Trophoblast cell (in vitro differentiated cells and primary cell): ENCODE results near the gene KRTAP10-12.

Source experiments
- DNase-seq, 2 donors: peaks; one replicate each; pipeline ENCODE4 v3.0.0-alpha.2; 2016
- H2AFZ ChIP-seq: 2 replicates; pipeline ENCODE4 v1.6.1; 2013; ENCODE audit warnings: low read length, moderate library complexity, mild to moderate bottlenecking; ENCODE audit not compliant: insufficient read depth, poor library complexity
- H2AK5ac ChIP-seq: 2 replicates; pipeline ENCODE4 v1.6.1; 2013; ENCODE audit warnings: mild to moderate bottlenecking, low read length
- H2BK120ac ChIP-seq: 2 replicates; pipeline ENCODE4 v1.6.1; 2013; ENCODE audit warnings: low read length, mild to moderate bottlenecking, moderate library complexity; ENCODE audit not compliant: insufficient read depth, poor library complexity
- H2BK12ac ChIP-seq: 2 replicates; pipeline ENCODE4 v1.6.1; 2013; ENCODE audit warnings: mild to moderate bottlenecking, low read length, moderate library complexity
- H2BK5ac ChIP-seq: 2 replicates; pipeline ENCODE4 v1.6.1; 2013; ENCODE audit warnings: low read length, low read depth, moderate library complexity, mild to moderate bottlenecking; ENCODE audit not compliant: poor library complexity
- H3K14ac ChIP-seq: 2 replicates; pipeline ENCODE4 v1.6.1; 2013; ENCODE audit warnings: mild to moderate bottlenecking, low read length
- H3K18ac ChIP-seq: 2 replicates; pipeline ENCODE4 v1.6.1; 2013; ENCODE audit warnings: mild to moderate bottlenecking, low read length
- H3K23ac ChIP-seq: 2 replicates; pipeline ENCODE4 v1.6.1; 2013; ENCODE audit warnings: low read length
- H3K27ac ChIP-seq: 2 replicates; pipeline ENCODE4 v1.5.1; 2013; ENCODE audit warnings: low read depth, mild to moderate bottlenecking, inconsistent platforms, low read length, moderate library complexity
- H3K27me3 ChIP-seq: 2 replicates; pipeline ENCODE4 v1.6.1; 2013; ENCODE audit warnings: inconsistent platforms, mild to moderate bottlenecking, low read length, moderate library complexity; ENCODE audit not compliant: insufficient read depth
- H3K36me3 ChIP-seq, 2 experiments: 1 replicate in 1 of 2; 2 replicates in 1 of 2; pipeline ENCODE4 v1.6.1; 2013; ENCODE audit warnings: low read length in 2 of 2, mild to moderate bottlenecking in 2 of 2, moderate library complexity in 1 of 2; ENCODE audit not compliant: insufficient read depth in 2 of 2, control insufficient read depth in 1 of 2
- H3K4ac ChIP-seq: 2 replicates; pipeline ENCODE4 v1.6.1; 2013; ENCODE audit warnings: low read depth, mild to moderate bottlenecking, low read length, moderate library complexity
- H3K4me1 ChIP-seq, 2 experiments: 1 replicate in 1 of 2; 2 replicates in 1 of 2; pipeline ENCODE4 v1.6.1; 2013; ENCODE audit warnings: low read length in 2 of 2, mild to moderate bottlenecking in 2 of 2, moderate library complexity in 1 of 2; ENCODE audit not compliant: insufficient read depth in 2 of 2, control insufficient read depth in 1 of 2
- H3K4me2 ChIP-seq: 2 replicates; pipeline ENCODE4 v1.6.1; 2013; ENCODE audit warnings: inconsistent platforms, mild to moderate bottlenecking, low read length, moderate library complexity
- H3K4me3 ChIP-seq: 2 replicates; pipeline ENCODE4 v1.5.1; 2013; ENCODE audit warnings: mild to moderate bottlenecking, low read depth, low read length, inconsistent platforms
- H3K79me1 ChIP-seq: one replicate; pipeline ENCODE4 v1.6.1; 2013; ENCODE audit warnings: low read length
- H3K79me2 ChIP-seq: 2 replicates; pipeline ENCODE4 v1.6.1; 2013; ENCODE audit warnings: low read length, mild to moderate bottlenecking; ENCODE audit not compliant: control insufficient read depth, insufficient read depth, poor library complexity
- H3K9ac ChIP-seq: 2 replicates; pipeline ENCODE4 v1.6.1; 2013; ENCODE audit warnings: mild to moderate bottlenecking, low read length
- H3K9me3 ChIP-seq: 2 replicates; pipeline ENCODE4 v1.6.1; 2013; ENCODE audit warnings: low read depth, mild to moderate bottlenecking, control low read depth, inconsistent platforms, low read length; ENCODE audit not compliant: insufficient read depth
- H4K12ac ChIP-seq: 2 replicates; pipeline ENCODE4 v1.6.1; 2013; ENCODE audit warnings: low read depth, mild to moderate bottlenecking, low read length, moderate library complexity
- H4K8ac ChIP-seq: 2 replicates; pipeline ENCODE4 v1.6.1; 2013; ENCODE audit warnings: low read depth, mild to moderate bottlenecking, low read length, moderate library complexity
- H4K91ac ChIP-seq: one replicate; pipeline ENCODE4 v1.6.1; 2013; ENCODE audit warnings: low read depth, mild to moderate bottlenecking, low read length, moderate library complexity
- WGBS: extraction: QIAGEN DNeasy Blood & Tissue Kit; methylation state at CpG from one replicate; pipeline ENCODE4 v1.1.7; 2013; ENCODE audit warnings: missing lambda C conversion rate; ENCODE audit not compliant: insufficient read length, insufficient coverage; ENCODE audit errors: extremely low coverage; 5-methylcytosine and 5-hydroxymethylcytosine counted together

The KRTAP10-12 gene

DNA sequence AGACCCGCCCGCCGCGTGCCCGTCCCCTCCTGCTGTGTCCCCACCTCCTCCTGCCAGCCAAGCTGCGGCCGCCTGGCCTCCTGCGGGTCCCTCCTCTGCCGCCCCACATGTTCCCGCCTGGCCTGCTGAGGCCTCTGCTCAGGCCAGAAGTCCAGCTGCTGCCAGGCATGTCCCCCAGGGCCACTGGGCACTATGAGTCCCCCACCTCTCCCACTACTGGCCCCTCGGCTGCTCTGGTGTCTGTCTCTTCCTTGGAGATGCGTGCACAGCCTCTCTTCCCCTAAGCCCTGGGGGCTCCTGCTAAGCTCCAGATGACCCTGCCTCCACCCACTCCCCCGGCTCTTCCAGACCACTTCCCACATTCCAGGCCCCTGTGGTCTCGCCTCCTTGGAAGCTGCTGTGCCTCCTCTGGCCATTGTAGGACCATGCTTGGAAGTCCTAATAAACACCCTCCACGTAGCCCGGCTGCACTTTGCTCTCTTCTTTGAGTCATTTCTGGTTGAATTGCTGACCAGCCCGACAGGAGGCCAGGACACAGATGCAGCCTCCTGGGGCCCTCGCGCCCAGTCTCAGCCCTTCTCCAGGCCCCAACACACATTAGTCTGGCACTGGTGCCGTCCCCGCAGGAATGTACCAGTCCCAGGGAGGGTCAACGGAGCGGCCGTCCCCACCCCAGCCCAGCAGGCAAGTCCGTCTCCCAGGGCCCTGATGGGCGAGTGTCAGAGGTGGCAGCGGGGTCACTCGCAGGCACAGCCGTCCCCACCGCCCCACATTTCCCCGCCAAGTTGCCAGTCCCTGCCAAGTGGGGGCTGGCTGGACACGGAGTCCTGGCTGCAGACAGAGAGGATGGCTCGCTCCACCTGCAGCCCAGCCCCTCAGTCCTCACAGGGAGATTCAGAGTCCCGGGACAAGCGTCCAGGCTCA lies 1.1 kb downstream of the KRTAP10-12 start:
- H3K36me3 ChIP-seq = no peaks in the 10 kb centered on the region
- H3K79me2 ChIP-seq = no peaks in the 10 kb centered on the region
- no peak overlapping the region for H3K23ac ChIP-seq
- no peak for DNase-seq
- no peak overlapping the region for H2AK5ac ChIP-seq
- H3K9ac ChIP-seq = no peak overlapping the region
- WGBS = no CpG with 5 or more reads among the region's 35 CpGs
- no peak overlapping the region for H2BK120ac ChIP-seq
- H3K4ac ChIP-seq = no peak overlapping the region
- H2BK5ac ChIP-seq = no peak overlapping the region
- H3K9me3 ChIP-seq = peaks cover 4% of the 10 kb centered on the region
- no peak overlapping the region for H3K18ac ChIP-seq
- H2BK12ac ChIP-seq = no peak overlapping the region
- H3K27ac ChIP-seq = no peak overlapping the region
- H3K4me2 ChIP-seq = peak overlapping the region; percentile 10
- H4K12ac ChIP-seq = no peak overlapping the region
- no peak overlapping the region for H4K8ac ChIP-seq
- no peaks in the 10 kb centered on the region for H3K79me1 ChIP-seq
- peaks cover 14 to 15% of the 10 kb centered on the region in 2 experiments for H3K4me1 ChIP-seq
- H4K91ac ChIP-seq = peak overlapping the region; percentile 25
- H3K14ac ChIP-seq = no peak overlapping the region
- no peaks in the 10 kb centered on the region for H3K27me3 ChIP-seq
- H3K4me3 ChIP-seq = no peak overlapping the region
- no peak overlapping the region for H2AFZ ChIP-seq

GRCh38 chr21:44699502-44700001 lies 2.6 kb downstream of the KRTAP10-12 start:
- no peak overlapping the region for H2BK12ac ChIP-seq
- no peak overlapping the region for H2BK120ac ChIP-seq
- WGBS = no CpG with 5 or more reads among the region's 17 CpGs
- no peak overlapping the region for H3K14ac ChIP-seq
- no peaks in the 10 kb centered on the region for H3K79me1 ChIP-seq
- peaks cover 6% of the 10 kb centered on the region for H3K9me3 ChIP-seq
- H4K12ac ChIP-seq = no peak overlapping the region
- no peak overlapping the region for H3K18ac ChIP-seq
- no peak overlapping the region for H4K8ac ChIP-seq
- H3K36me3 ChIP-seq = no peaks in the 10 kb centered on the region
- H3K27me3 ChIP-seq = peaks cover 4% of the 10 kb centered on the region
- no peak overlapping the region for H3K4me3 ChIP-seq
- peaks cover 14 to 15% of the 10 kb centered on the region in 2 experiments for H3K4me1 ChIP-seq
- no peak overlapping the region for H3K9ac ChIP-seq
- DNase-seq = no peak
- H3K4ac ChIP-seq = no peak overlapping the region
- H3K4me2 ChIP-seq = no peak overlapping the region
- H4K91ac ChIP-seq = no peak overlapping the region
- H2AFZ ChIP-seq = no peak overlapping the region
- no peak overlapping the region for H3K27ac ChIP-seq
- H2BK5ac ChIP-seq = no peak overlapping the region
- H3K23ac ChIP-seq = no peak overlapping the region
- no peak overlapping the region for H2AK5ac ChIP-seq
- no peaks in the 10 kb centered on the region for H3K79me2 ChIP-seq

DNA sequence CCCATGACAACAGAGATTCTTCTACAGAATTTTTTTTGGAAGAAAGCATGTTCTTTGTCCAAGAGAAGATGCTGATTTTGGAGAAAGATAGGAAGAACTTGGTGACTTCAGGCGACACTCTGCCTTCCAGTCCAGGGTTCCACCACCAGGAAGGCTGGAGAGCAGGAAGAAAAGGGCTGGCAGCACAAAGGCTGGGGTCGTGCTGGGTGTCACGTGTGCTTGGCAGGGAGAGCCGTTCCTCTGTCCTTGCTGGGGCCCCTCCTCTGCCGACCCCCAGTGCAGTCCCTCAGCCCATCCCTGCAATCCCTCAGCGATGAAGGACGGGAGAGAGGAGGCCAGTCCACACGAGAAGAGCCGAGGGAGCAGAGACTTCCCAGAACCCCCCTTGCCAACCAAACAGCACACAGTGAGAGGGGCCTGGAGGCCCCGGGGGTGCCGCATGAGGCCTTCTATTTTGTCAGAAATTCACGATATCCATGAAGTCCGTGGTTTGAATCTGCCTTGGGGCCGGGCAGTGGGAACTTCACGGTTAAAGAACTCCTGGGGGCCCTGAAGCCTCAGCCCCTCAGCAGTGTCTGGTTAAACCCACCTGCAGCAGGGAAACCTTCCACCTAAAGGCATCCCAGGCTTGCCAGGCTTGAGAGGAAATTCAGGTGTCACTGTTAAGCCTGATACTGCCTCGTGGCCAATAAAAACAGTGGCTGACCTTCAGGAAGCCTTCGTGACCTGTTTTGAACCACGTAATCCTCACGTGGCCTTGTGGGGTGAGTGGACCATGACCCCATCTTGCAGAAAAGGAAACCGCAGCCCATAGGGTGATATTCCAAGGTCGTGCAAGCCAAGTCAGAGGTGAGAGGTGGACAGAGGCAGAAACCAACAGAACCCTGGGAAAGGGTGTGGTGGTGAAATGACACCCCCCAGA lies 3.4 kb downstream of the KRTAP10-12 start:
- H2AFZ ChIP-seq = no peak overlapping the region

DNA sequence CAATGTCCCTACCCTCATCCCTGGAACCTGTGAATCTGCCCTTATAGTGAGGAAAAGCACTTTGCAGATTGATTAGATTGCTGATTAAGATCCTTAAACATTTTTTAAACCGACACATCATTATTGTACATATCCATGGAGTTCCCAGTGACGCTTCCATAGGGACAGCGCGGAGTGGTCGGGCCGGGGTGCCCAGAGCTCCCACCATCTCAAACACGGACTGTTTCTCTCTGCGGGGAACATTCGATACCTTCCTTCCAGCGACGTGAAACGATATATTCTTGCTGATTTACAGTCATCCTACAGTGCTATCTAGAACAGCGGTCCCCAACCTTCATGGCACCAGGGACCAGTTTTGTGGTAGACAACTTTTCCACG lies 4.0 kb downstream of the KRTAP10-12 start:
- Histone ChIP-seq H3K4me1 (peaks cover 13 to 14% of the 10 kb centered on the region in 2 experiments), H3K14ac (no peak overlapping the region), H3K27me3 (peaks cover 9% of the 10 kb centered on the region), H4K8ac (no peak overlapping the region), H3K36me3 (no peaks in the 10 kb centered on the region), H3K9ac (no peak overlapping the region), H2AFZ (no peak overlapping the region), H2BK120ac (no peak overlapping the region), H2BK12ac (no peak overlapping the region), H2BK5ac (no peak overlapping the region), H3K79me1 (no peaks in the 10 kb centered on the region), H3K27ac (no peak overlapping the region), H4K91ac (no peak overlapping the region), H2AK5ac (no peak overlapping the region), H3K4me2 (no peak overlapping the region), H3K9me3 (peaks cover 10% of the 10 kb centered on the region), H3K4me3 (no peak overlapping the region), H3K79me2 (no peaks in the 10 kb centered on the region), H3K18ac (no peak overlapping the region), H3K23ac (no peak overlapping the region), H4K12ac (no peak overlapping the region), H3K4ac (no peak overlapping the region)
- WGBS = no CpG with 5 or more reads among the region's 14 CpGs
- DNase-seq = no peak

More for the DNA sequence above, 3.4 kb downstream of the KRTAP10-12 start:
- no peak for DNase-seq
- Histone ChIP-seq H3K9ac (no peak overlapping the region), H3K79me2 (no peaks in the 10 kb centered on the region), H4K12ac (no peak overlapping the region), H3K36me3 (no peaks in the 10 kb centered on the region), H3K14ac (no peak overlapping the region), H3K4me1 (peaks cover 13 to 14% of the 10 kb centered on the region in 2 experiments), H3K23ac (no peak overlapping the region), H3K4me2 (no peak overlapping the region), H4K91ac (no peak overlapping the region), H3K4me3 (no peak overlapping the region), H3K18ac (no peak overlapping the region), H2BK120ac (no peak overlapping the region), H3K79me1 (no peaks in the 10 kb centered on the region), H3K27ac (no peak overlapping the region), H3K4ac (no peak overlapping the region), H3K27me3 (peaks cover 7% of the 10 kb centered on the region), H2BK12ac (no peak overlapping the region), H2AK5ac (no peak overlapping the region), H4K8ac (no peak overlapping the region), H2BK5ac (no peak overlapping the region), H3K9me3 (peaks cover 9% of the 10 kb centered on the region)
- WGBS = no CpG with 5 or more reads among the region's 21 CpGs
